ENCODE data around the gene CEBPA. TPM values are rescaled to one million over a fixed set of nuclear protein-coding genes. Genes with fewer than 3 reads are reported as not detected.

The CEBPA gene
- total RNA-seq, 1 experiment from 2014 or later = 10.9 TPM

DNA sequence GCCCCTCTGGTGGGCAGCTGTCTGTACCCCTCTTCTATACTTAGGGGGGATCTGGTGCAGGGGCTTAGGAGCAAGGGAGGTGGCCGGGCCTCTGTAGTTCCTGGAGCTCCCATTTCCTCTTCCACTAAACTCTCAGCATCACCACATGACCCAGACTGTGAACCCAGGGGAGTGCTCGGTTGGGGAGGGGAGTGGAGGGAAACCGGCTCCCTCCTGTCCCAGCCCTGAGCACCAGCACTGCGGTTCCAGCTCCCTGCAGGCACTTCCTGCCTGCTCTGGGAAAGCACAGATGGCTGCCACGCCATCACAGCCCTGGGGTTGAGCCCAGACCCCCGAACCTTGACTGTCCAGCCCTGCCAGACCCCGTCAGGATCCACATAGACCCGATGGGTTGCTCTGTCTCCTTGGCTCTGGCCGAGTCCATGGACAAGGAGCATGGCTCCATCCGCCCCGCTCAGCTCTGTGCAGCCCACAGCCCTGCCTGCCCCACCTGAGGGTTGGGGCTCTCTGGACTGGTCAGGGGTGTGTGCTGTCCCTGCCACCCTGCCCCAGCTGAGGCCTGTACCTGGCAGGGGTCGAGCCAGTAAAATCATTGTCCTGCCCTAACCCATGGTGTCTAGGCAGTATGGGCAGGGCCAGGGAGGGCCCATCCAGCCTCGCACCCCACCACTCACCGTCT is 40.7 kb downstream of the CEBPA start:
- in situ Hi-C loops (cut with HindIII; ENCODE audit: low sequenced_read_pairs) = no loop called here
- DNase-seq (ENCODE audit: low spot score) = no peak

DNA sequence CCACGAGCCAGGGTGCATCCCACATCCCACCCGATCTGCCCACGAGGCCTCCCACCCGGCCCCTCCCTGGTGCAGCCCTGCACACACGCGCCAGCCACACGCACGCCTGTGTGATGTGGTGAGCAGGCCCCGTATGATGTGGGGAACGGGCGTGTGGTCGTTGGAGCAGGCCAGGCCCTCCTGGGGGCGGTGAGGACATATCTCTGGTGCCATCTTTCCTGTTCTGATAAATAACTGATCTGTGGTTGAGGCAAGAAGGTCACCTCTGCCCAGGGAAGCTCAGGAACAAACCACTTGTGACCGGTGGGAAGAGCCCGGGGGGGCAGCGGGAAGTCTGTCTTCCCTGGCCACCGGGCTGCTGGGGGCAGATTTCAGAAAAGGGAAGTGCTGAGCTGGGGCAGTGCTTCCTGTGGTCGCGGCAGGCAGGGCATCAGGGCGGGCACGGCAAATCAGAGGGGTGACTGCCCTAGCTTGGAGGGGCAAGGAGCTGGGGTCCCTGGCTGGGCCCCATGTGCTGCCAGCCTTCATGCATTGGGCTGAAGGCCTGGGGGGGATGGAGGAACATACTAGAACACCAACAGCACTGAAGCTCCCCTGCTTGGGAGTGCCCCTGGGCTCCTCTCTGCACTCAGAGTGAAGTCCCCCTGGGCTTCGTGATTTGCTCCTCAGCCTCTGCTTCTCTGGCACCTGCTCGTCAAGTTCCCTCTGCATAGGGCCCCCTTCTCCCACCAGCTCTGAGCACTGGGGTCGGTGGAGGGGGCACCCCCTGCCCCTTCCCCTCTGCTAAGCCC is 41.5 kb downstream of the CEBPA start:
- in situ Hi-C loops (cut with HindIII; ENCODE audit: low sequenced_read_pairs) = no loop called here
- DNase-seq (ENCODE audit: low spot score) = no peak

DNA sequence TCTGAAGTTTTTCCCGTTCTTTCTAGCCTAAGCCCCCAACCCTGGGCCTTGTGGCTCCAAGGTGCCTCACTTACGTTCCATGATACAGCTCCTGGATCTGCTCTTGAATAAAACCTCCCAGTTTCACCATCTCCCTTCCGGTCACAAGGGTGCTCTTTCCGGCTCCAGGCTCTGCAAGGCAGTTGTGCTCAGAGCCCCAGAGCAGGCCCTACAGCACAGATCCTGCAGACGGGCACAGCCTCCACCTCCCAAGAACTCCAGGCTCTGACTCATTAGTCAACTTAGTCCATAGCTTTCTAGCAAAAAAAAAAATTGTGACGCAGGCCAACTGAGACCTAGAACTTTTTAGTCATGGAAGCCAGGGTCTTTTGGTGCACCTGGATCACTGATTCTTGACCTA is 42.8 kb downstream of the CEBPA start:
- in situ Hi-C loops (cut with HindIII; ENCODE audit: low sequenced_read_pairs) = no loop called here
- DNase-seq (ENCODE audit: low spot score) = no peak

DNA sequence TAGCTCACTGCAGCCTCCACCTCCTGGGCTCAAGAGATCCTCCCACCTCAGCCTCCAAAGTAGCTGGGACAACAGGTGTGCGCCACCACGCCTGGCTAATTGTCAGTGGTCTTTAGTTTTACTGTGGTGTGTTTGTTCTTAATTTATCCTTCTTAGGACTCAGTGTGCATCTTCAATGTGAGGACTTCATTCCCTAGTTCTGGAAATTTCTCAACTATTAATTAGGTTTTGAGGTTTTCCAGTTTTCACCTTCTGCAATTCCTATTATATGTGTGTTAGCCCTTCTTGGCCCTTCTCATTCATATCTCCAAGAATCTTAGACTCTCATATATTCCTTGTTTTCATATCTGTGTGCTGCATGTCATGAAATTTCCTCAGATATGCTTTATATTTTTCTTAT is 44.5 kb downstream of the CEBPA start:
- no peak for DNase-seq (ENCODE audit: low spot score)
- in situ Hi-C loops (cut with HindIII; ENCODE audit: low sequenced_read_pairs) = no loop called here

DNA sequence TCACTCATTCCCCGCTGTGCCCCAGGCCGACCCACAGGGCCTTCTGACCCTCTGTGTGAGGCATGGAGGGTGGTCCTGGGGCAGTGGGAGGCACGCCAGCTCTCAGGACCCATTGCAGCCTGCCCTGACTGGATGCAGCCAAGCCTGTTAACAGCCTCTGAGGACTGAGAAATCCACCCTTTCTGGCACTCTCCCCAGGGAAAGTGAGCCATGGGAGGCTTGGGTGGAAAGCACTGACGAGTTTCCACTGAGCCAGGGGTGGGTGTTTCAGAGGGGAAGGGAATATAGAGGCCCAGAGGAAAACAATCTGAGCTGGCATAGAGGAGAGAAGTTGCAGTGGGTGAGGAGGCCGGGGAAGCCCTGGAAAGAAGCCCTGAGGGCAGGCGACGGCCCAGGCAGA is 46.1 kb downstream of the CEBPA start:
- peak; percentile 19 for DNase-seq (ENCODE audit: low spot score)
- in situ Hi-C loops (cut with HindIII; ENCODE audit: low sequenced_read_pairs) = no loop called here

DNA sequence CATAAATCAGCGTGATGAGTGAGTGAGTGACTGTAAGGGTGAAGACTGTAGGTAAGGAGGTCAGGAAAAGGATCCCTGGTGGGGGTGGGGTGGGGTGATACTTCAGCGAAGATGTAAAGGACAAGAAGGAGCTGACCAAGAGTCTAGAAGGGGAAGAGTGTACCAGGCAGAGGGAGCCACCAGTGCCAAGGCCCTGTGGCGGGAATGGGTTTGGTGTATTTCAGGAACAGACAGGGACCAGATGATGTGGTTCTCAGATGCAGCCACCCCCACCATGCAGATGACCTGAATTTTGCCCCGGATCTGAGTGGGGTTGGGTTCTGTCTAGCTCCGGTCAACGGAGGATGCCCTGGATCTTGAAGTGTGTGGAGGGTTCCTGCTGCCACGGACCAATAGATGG is 46.6 kb downstream of the CEBPA start:
- in situ Hi-C loops (cut with HindIII; ENCODE audit: low sequenced_read_pairs) = no loop called here
- DNase-seq (ENCODE audit: low spot score) = no peak

DNA sequence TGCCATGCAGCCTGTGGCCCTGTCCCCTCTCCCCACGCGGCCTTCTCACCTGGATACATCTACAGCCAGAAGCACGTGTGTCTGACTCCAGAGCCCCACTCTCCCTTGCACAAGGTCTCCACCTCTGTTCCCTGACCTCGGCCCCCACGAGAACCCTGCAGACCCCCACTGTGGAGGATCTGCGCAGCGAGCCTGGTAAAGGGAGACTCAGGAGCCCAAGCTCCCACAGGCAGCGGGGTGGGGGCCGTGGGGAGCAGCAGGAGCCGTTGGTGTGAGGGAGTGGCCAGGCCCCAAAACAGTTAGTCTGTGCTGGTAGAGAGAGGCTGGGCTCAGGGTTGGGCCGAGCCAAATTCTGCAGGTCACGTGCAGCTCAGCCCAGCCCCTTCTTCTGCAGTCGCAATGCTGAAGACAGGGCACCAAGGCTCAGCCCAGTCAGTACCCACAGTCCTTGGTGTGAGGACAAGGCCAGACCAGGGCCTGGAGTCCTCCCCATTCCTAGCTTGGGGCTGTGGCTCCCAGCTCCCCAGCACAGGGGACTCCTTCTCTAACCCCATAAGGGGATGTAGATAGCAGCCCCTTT is 48.0 kb downstream of the CEBPA start:
- DNase-seq (ENCODE audit: low spot score) = no peak
- in situ Hi-C loops (cut with HindIII; ENCODE audit: low sequenced_read_pairs) = no loop called here

DNA sequence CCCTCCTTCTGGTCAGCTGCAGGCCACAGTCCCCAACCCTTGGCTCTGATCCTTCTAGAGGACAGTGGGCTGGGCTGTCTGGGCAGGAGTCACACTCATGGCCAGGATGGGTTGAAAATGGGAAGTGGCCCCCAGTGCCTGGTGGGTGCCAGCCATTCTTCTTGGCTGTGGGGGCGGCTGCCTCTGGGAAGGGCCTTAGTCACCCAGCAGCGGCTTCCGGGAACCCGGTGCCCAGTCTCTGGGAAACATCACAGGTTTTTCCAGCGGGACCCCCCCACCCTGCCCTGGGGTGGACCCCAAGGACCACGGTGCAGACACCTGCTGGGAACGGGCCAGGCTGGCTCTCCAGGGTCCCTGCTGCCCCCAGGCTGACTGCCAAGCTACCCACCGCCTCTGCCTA is 49.4 kb downstream of the CEBPA start:
- in situ Hi-C loops (cut with HindIII; ENCODE audit: low sequenced_read_pairs) = no loop called here
- no peak for DNase-seq (ENCODE audit: low spot score)

DNA sequence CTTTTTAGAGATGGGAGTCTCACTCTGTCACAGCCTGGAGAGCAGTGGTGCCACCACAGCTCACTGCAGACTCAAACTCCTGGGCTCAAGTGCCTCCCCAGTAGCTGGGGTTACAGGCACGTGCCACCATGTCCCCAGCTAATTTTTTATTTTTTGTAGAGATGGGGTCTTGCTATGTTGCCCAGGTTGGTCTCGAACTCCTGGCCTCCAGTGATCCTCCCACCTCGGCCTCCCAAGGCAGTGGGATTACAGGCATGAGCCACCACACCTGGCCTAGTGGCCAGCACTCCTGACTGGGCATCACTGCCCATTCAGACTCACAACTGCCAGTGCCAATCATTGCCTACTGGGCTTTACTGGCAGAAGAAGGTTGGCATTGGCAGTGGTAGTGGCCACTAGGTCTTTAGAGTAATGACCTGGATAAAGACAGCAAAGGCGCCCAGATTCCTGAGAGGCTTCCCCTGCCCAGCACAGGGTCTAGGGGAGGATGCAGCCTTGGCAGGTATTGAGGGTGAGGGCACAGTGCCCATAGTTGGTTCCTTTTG is 49.8 kb downstream of the CEBPA start:
- DNase-seq (ENCODE audit: low spot score) = no peak
- in situ Hi-C loops (cut with HindIII; ENCODE audit: low sequenced_read_pairs) = no loop called here

DNA sequence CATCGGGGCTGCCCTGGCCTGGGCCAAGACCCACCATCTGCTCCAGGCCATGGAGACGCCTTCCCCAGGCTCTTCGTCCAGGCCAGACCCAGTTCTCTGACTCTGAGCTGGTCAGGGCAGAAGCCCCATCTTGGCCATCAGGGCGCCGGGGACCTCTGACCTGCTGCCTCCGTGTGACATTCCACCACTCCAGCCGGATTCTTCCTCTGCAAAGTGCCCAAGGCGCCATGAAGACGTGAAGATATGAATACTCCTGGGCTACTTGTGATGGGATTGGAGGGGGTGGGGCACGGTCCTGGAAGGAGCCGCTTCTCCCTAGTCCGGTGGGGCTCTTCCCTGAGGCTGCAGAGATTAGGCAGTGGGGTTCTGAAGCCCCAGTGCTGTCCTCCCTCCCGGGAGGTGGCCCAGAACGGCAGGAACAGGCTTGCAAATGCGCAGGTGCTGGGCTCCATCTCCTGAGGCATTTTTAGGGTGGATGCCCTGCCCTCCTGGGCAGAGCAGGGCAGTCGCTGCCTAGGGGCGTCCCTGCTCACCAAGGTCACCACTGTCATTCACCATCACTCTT is 50.7 kb downstream of the CEBPA start:
- no peak for DNase-seq (ENCODE audit: low spot score)
- in situ Hi-C loops (cut with HindIII; ENCODE audit: low sequenced_read_pairs) = no loop called here

DNA sequence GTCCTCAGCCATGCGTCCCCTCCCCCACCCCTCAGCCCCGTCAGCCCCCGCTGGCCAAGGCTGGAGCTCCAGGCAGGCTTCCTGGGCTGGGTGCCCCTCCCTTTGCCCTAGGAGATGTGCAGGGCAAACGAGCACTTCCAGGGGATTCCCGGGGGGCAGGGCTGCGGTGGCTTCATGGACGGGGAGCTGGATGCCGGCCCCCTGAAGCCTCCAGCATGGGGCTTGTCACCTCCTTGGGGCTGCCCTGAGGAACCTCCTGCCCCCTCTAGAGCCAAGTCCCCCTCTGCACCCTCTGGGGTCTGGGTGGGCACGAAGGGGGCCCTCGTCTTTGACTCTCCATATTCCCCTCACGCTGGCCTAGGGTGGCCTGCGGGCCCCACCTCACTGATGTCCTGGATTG is 51.3 kb downstream of the CEBPA start:
- DNase-seq (ENCODE audit: low spot score) = no peak
- in situ Hi-C loops (cut with HindIII; ENCODE audit: low sequenced_read_pairs) = no loop called here

DNA sequence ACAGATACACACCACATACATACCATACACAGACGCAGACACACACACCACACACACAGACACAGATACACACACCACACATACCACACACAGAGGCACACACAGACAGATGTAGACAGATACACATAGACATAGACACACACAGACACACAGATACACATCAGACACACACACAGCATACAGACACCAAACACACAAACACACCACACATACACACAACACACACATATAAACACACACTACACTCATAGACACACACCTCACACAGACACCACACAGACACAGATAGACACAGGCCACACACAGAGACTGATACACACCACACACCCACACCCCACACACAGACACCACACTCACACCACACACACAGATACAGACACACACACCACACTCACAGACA is 51.8 kb downstream of the CEBPA start:
- in situ Hi-C loops (cut with HindIII; ENCODE audit: low sequenced_read_pairs) = no loop called here
- no peak for DNase-seq (ENCODE audit: low spot score)

Other genes with a start within 250 kb of the CEBPA start
- 10.1 and 10.6 TPM in 2 replicates for gene RHPN2, start 237.6 kb downstream of the CEBPA start, total RNA-seq (2014; rRNA removed; shearing (Covaris generic))
- gene GPATCH1, start 221.4 kb downstream of the CEBPA start, total RNA-seq (2014; rRNA removed; shearing (Covaris generic)) = 5.9 and 7.7 TPM in 2 replicates
- not detected in 2 replicates for gene WDR88, start 170.4 kb downstream of the CEBPA start, total RNA-seq (2014; rRNA removed; shearing (Covaris generic))
- 66.4 and 81.7 TPM in 2 replicates for gene LRP3, start 108.2 kb downstream of the CEBPA start, total RNA-seq (2014; rRNA removed; shearing (Covaris generic))
- not detected in 2 replicates for gene SLC7A10, start 76.7 kb downstream of the CEBPA start, total RNA-seq (2014; rRNA removed; shearing (Covaris generic))
- 8.2 and 22.1 TPM in 2 replicates for gene CEBPG, start 71.2 kb upstream of the CEBPA start, total RNA-seq (2014; rRNA removed; shearing (Covaris generic))
- 180 and 216 TPM in 2 replicates for gene PEPD, start 219.3 kb upstream of the CEBPA start, total RNA-seq (2014; rRNA removed; shearing (Covaris generic))